Mesothelial cell of epicardium (in vitro differentiated cells): ENCODE data around the gene SKA1. TPM values are rescaled to one million over a fixed set of nuclear protein-coding genes. Genes with fewer than 3 reads are reported as not detected.
A peak's percentile ranks its signal among the peaks of the same experiment; 100 is the strongest.
"Not testable (repeated sequence)": the region's sequence is repeated elsewhere in the genome, so short reads cannot be mapped to it uniquely, and the experiment has no call there.

Source experiments
- DNase-seq, 2 experiments: peaks; one replicate each; pipeline ENCODE4 v3.0.0; 2021; ENCODE audit warnings: low spot score in 2 of 2; ENCODE audit not compliant: unreplicated experiment in 2 of 2
- H3K27ac Mint-ChIP-seq: 2 replicates; pipeline ENCODE4 v1.8.0; 2021; ENCODE audit warnings: mixed read lengths
- H3K27me3 Mint-ChIP-seq: 2 replicates; pipeline ENCODE4 v1.8.0; 2021; ENCODE audit warnings: low read depth, mixed read lengths
- H3K36me3 Mint-ChIP-seq: 2 replicates; pipeline ENCODE4 v1.8.0; 2021; ENCODE audit warnings: mixed read lengths
- H3K4me1 Mint-ChIP-seq: 2 replicates; pipeline ENCODE4 v1.8.0; 2021; ENCODE audit warnings: mixed read lengths
- H3K4me3 Mint-ChIP-seq: 2 replicates; pipeline ENCODE4 v1.8.0; 2021; ENCODE audit warnings: mild to moderate bottlenecking, moderate library complexity, mixed read lengths
- H3K9me3 Mint-ChIP-seq: 2 replicates; pipeline ENCODE4 v1.8.0; 2021; ENCODE audit warnings: mixed read lengths
- total RNA-seq: library from RNA; stranded (reverse); gene quantifications from 3 replicates; pipeline ENCODE4 v1.2.1, GENCODE V29; 2021
- TF ChIP-seq, protein P1 (sequence below): fragments of 200-600 bp; sonication (generic); IDR thresholded peaks from one replicate; pipeline ENCODE4 v1.5.0; 2021; ENCODE audit warnings: antibody characterized with exemption; ENCODE audit not compliant: unreplicated experiment

SKA1 gene
- total RNA-seq, 1 donor from 2014 or later = 5.5 TPM

DNA sequence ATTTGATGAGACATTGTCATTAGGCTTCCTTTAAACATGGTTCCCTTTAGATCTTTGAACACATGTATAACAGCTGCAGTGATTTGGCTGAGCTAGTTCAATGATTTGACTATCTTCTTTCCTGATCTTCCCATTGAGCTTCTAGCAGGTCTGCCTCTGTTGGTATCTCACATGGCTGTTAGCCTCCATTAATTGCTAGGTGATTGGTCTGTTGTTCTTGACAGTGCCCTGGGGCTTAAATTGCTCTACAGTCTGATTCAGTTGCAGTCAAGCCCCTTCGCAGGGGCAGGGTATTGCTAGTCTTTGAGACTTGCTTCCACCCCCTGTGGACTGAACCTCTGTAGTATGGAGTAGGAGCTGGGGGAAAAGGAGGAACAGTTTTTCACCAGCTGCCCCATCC lies 24.1 kb downstream of the SKA1 start:
- Mint-ChIP-seq H3K4me3 (no peak overlapping the region), H3K27me3 (no peaks in the 10 kb centered on the region), H3K27ac (peak overlapping the region; percentile 87), H3K9me3 (peaks cover 5% of the 10 kb centered on the region), H3K4me1 (peaks cover 65% of the 10 kb centered on the region), H3K36me3 (peaks cover 6% of the 10 kb centered on the region)
- TF ChIP-seq, protein P1, sequence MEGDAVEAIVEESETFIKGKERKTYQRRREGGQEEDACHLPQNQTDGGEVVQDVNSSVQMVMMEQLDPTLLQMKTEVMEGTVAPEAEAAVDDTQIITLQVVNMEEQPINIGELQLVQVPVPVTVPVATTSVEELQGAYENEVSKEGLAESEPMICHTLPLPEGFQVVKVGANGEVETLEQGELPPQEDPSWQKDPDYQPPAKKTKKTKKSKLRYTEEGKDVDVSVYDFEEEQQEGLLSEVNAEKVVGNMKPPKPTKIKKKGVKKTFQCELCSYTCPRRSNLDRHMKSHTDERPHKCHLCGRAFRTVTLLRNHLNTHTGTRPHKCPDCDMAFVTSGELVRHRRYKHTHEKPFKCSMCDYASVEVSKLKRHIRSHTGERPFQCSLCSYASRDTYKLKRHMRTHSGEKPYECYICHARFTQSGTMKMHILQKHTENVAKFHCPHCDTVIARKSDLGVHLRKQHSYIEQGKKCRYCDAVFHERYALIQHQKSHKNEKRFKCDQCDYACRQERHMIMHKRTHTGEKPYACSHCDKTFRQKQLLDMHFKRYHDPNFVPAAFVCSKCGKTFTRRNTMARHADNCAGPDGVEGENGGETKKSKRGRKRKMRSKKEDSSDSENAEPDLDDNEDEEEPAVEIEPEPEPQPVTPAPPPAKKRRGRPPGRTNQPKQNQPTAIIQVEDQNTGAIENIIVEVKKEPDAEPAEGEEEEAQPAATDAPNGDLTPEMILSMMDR = no peak
- no peak for DNase-seq

DNA sequence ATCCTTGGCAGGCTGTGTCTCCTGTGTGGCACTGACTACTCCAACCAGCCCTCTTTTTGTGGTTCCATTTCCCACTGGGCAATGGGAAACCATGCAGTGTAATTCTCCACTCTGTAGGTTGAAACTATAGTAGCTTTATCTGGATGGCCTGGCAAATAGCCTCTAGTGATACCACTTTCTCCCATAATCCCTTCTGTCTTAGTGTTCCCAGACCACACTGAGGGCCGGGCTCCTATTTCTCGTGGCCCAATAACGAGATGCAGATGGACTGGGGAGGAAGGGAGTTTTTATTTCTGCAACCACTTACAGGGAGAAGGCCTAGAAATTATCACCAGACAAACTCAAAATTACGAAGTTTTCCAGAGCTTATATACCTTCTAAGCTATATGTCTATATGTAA lies 24.7 kb downstream of the SKA1 start:
- TF ChIP-seq, protein P1 = no peak
- Mint-ChIP-seq H3K27me3 (no peaks in the 10 kb centered on the region), H3K4me1 (peaks cover 72% of the 10 kb centered on the region), H3K27ac (no peak overlapping the region), H3K36me3 (peaks cover 6% of the 10 kb centered on the region), H3K4me3 (no peak overlapping the region), H3K9me3 (peaks cover 5% of the 10 kb centered on the region)
- DNase-seq = no peak

DNA sequence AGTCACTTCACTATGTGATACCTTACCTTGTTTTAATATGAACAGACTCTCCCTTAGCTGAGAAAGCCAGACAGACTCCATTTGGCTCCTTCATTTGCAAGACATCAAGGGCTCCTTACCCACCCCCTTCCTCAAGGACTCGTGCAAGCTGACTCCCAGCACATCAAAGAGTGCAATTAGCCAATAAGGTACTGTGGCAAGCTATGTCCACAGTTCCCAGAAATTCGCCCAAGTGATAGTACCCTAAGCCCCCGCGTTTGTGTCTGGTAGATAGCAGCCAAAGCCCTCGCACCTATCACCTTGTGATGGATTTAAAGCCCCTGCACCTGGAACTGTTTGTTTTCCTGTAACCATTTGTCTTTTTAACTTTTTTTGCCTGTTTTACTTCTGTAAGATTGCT lies 25.6 kb downstream of the SKA1 start:
- H3K4me3 Mint-ChIP-seq = peak overlapping the region; percentile 25
- H3K36me3 Mint-ChIP-seq, H3K9me3 Mint-ChIP-seq, DNase-seq, H3K27me3 Mint-ChIP-seq: not testable (repeated sequence)
- H3K4me1 Mint-ChIP-seq = peaks cover 80% of the 10 kb centered on the region
- H3K27ac Mint-ChIP-seq = peak overlapping the region; percentile 72

DNA sequence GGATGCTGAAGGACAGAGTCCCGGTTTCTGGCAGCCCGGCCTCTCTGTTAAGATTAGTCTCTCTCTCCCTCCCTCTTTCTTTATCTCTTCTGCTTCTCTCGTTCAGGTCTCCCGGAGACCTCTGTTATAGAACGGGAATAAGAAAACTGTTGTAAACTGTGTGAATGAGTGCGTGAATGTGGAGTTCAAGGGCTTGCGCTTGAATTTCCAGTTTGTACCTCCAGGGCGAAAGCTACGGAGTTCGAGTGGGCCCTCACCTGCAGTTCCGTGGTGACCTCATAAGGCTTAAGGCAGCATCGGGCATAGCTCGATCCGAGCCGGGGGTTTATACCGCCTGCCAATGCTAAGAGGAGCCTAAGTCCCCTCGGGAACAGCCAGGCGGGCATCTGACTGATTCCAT lies 26.4 kb downstream of the SKA1 start:
- no peak for DNase-seq
- Mint-ChIP-seq H3K27ac (peak overlapping the region; percentile 13), H3K27me3 (no peaks in the 10 kb centered on the region), H3K9me3 (no peaks in the 10 kb centered on the region), H3K4me1 (peaks cover 85% of the 10 kb centered on the region), H3K36me3 (no peaks in the 10 kb centered on the region), H3K4me3 (peak overlapping the region; percentile 9)
- TF ChIP-seq, protein P1 = peak; percentile 12

DNA sequence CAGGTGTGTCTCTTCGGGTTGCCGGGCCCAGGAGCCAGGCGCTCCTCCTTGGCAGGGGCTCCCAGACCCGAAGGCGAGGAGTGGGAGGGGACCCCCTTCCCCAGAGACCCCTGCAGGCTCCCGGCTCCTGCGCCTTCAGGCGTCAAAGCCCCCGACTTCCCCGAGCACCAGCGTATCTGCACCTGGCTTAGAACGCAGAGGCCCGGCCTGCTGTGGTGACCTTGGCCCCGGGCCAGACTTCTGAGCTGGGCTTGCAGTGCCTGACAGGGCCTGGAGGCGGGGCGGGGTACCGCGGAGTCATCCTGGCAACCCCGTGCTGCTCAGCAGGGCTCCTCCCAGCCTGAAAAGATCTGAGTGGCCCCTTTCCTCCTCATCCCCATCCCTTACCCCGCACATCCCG lies 27.0 kb downstream of the SKA1 start:
- TF ChIP-seq, protein P1 = no peak
- Mint-ChIP-seq H3K27me3 (no peaks in the 10 kb centered on the region), H3K4me3 (no peak overlapping the region), H3K36me3 (no peaks in the 10 kb centered on the region), H3K9me3 (no peaks in the 10 kb centered on the region), H3K4me1 (peaks cover 88% of the 10 kb centered on the region), H3K27ac (no peak overlapping the region)
- DNase-seq = peak; percentile 34 to 58

DNA sequence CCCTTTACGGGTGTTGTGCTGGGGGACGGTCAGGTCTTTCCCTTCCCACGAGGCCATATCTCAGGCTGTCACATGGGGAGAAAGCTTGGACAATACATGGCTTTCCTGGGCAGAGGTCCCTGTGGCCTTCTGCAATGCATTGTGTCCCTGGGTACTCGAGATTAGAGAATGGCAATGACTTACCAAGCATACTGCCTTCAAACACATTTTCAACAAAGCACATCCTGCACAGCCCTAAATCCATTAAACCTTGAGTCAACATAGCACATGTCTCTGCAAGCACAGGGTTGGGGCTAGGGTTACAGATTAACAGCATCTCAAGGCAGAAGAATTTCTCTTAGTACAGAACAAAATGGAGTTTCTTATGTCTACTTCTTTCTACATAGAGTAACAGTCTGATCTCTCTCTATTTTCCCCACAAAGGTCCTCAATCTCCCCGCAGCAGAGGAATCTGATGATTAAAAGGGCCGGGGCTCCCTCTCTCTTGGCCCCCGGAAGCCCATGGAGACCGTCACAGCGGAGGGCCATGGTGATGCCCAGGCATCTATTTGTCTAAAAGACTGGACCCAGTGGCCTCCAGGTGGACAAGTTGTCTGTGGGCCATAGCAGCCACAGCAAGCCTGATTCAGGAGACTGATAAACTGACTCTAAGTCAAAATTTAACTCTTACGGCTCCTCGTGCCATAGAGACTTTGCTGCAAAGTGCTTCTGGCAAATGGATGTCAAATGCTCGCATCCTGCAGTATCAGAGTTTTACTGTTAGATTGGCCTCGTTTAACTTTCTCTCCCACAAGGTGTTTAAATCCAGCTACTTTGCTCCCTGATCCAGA lies 30.1 kb downstream of the SKA1 start:
- peak overlapping the region; percentile 66 for H3K27ac Mint-ChIP-seq
- peaks cover 78% of the 10 kb centered on the region for H3K4me1 Mint-ChIP-seq
- H3K36me3 Mint-ChIP-seq, H3K27me3 Mint-ChIP-seq, H3K4me3 Mint-ChIP-seq, H3K9me3 Mint-ChIP-seq, DNase-seq: not testable (repeated sequence)
